Adrenal gland (tissue), 12 donors: ENCODE measurements around the gene SMG9. TPM values are rescaled to one million over a fixed set of nuclear protein-coding genes. Genes with fewer than 3 reads are reported as not detected.

Source experiments
- DNase-seq, 7 donors: peaks; one replicate each; pipeline ENCODE4 v3.0.0-alpha.2; 2019 to 2020
- H3K27ac ChIP-seq, 5 donors: fragments of 200-600 bp; sonication (generic) in 4 of 5; 1 replicate in 3 of 5; 2 replicates in 2 of 5; pipeline versions ENCODE4 v1.5.1 to v1.8.0; 2016 to 2020; ENCODE audit warnings: mild to moderate bottlenecking in 1 of 5
- H3K27me3 ChIP-seq: fragments of 200-600 bp; 2 replicates; pipeline ENCODE4 v1.8.0; 2021
- H3K36me3 ChIP-seq, 2 donors: fragments of 200-600 bp; replicated peaks in 1 of 2; 1 replicate in 1 of 2; 2 replicates in 1 of 2; pipeline versions ENCODE4 v1.5.1 to v1.8.0; 2018 to 2022
- H3K4me1 ChIP-seq, 2 donors: fragments of 200-600 bp; replicated peaks in 1 of 2; 1 replicate in 1 of 2; 2 replicates in 1 of 2; pipeline versions ENCODE4 v1.5.1 to v1.8.0; 2018 to 2021
- H3K4me3 ChIP-seq, 4 donors: fragments of 200-600 bp; sonication (generic) in 3 of 4; one replicate each; pipeline ENCODE4 v1.5.1; 2016 to 2018
- H3K9me3 ChIP-seq, 3 donors: fragments of 200-600 bp; sonication (generic) in 1 of 3; replicated peaks in 1 of 3; 1 replicate in 2 of 3; 2 replicates in 1 of 3; pipeline versions ENCODE4 v1.5.1 to v1.8.0; 2016 to 2021
- CTCF ChIP-seq, 6 experiments: fragments of 450-650 bp in 4 of 6; fragments of 200-600 bp in 2 of 6; sonication (generic) in 1 of 6; IDR thresholded peaks; 1 replicate in 5 of 6; 2 replicates in 1 of 6; pipeline versions ENCODE4 v1.5.1 to v1.8.0; 2016 to 2021; ENCODE audit warnings: antibody characterized with exemption in 6 of 6, mild to moderate bottlenecking in 2 of 6, moderate library complexity in 1 of 6
- POLR2A ChIP-seq, 2 donors: fragments of 450-650 bp; IDR thresholded peaks; one replicate each; pipeline ENCODE4 v1.6.1; 2017; ENCODE audit warnings: antibody characterized with exemption in 2 of 2, mild to moderate bottlenecking in 2 of 2, moderate library complexity in 1 of 2
- WGBS, 4 donors: extraction: QIAGEN DNeasy Blood & Tissue Kit in 2 of 4; methylation state at CpG; one replicate each; pipeline versions ENCODE4 v1.1.5 to v1.1.7; 2013 to 2017; 5-methylcytosine and 5-hydroxymethylcytosine counted together
- intact Hi-C, 2 donors: fragments of 100-400 bp; cut with DNase I; formaldehyde crosslinking; loops; one replicate each; pipeline versions ENCODE4 v1.14.1 to v1.15.0; 2022 to 2023
- polyA plus RNA-seq, 3 donors: library from polyadenylated mRNA; stranded (reverse); fragments of 200-250 nt in 2 of 3; fragments of 350-450 nt in 1 of 3; fragmentation: Illumina TruSeq in 1 of 3; extraction: RNeasy Lipid Tissue Mini Kit (QIAGEN cat#74804) in 1 of 3; gene quantifications; one replicate each; pipeline ENCODE4 v1.2.3, GENCODE V29; 2013 to 2014
- total RNA-seq, 9 donors: library from RNA; depleted of rRNA in 4 of 9; stranded (reverse); fragments of >200 nt in 4 of 9; fragments of 120-200 nt in 1 of 9; fragmentation: NEBNext Ultra II Directional in 1 of 9; extraction: Animal tissue kit (Norgen Biotek cat#: 25700) in 1 of 9; gene quantifications; one replicate each; pipeline versions ENCODE4 v1.1.0 to v1.2.4, GENCODE V29; 2013 to 2023
- donor health status: healthy with polysubstance abuse.
- donor health status: Bipolar disorder and iron deficiency.
- donor health status: DM: yes; HTN: yes; CAD: no.
- donor health status: DM: no; HTN: no; CAD: no.
- donor health status: DM: no; HTN: no; CAD: no.
- donor health status: DM: yes; HTN: yes; CAD: no.

Gene SMG9
- total and polyA plus RNA-seq, 12 donors: 19.4 to 63.2 (median 42.8) TPM

- no peaks in the 10 kb centered on the region for H3K36me3 ChIP-seq
- intact Hi-C loops: loop anchor here (2.0 to 5.0 kb wide), 3 partner anchors 38 to 113 kb away; partner anchors contain the start of gene PLAUR (in 1 of the 2)
- no peak overlapping the region for H3K4me3 ChIP-seq
- 2 to 15% (median 12%) methylated on average over 7 to 10 of the region's 10 CpGs for WGBS, 4 donors
- no peaks in the 10 kb centered on the region for H3K9me3 ChIP-seq
- TF ChIP-seq CTCF (IDR thresholded peaks at IDR 0.05) (peak; percentile 92 to 99 (median 96)), POLR2A (IDR thresholded peaks at IDR 0.05) (no peak)
- DNase-seq: peak; percentile 61 to 78 (median 68)
- H3K27me3 ChIP-seq: no peaks in the 10 kb centered on the region
- H3K4me1 ChIP-seq: peaks cover 4 to 8% of the 10 kb centered on the region in 2 donors
- peak overlapping the region in 1 of 5 donors; percentile 52 for H3K27ac ChIP-seq
Measured at GRCh38 chr19:43784981-43785808, 30.4 kb upstream of the SMG9 start.

- Histone ChIP-seq H3K4me1 (peaks cover 4 to 8% of the 10 kb centered on the region in 2 donors), H3K27me3 (no peaks in the 10 kb centered on the region), H3K36me3 (no peaks in the 10 kb centered on the region), H3K9me3 (no peaks in the 10 kb centered on the region), H3K27ac (peak overlapping the region in 1 of 5 donors; percentile 52), H3K4me3 (no peak overlapping the region)
- WGBS, 4 donors: 46 to 59% (median 49%) methylated on average over 4 of the region's 4 CpGs
- intact Hi-C loops: loop anchor here (2.0 to 5.0 kb wide), 2 partner anchors 37 to 38 kb away; no protein-coding TSS in a partner anchor
- TF ChIP-seq CTCF (IDR thresholded peaks at IDR 0.05) (no peak), POLR2A (IDR thresholded peaks at IDR 0.05) (no peak)
- DNase-seq: peak; percentile 78 to 91 (median 82)
Measured at GRCh38 chr19:43784241-43784980, 29.6 kb upstream of the SMG9 start.

DNA sequence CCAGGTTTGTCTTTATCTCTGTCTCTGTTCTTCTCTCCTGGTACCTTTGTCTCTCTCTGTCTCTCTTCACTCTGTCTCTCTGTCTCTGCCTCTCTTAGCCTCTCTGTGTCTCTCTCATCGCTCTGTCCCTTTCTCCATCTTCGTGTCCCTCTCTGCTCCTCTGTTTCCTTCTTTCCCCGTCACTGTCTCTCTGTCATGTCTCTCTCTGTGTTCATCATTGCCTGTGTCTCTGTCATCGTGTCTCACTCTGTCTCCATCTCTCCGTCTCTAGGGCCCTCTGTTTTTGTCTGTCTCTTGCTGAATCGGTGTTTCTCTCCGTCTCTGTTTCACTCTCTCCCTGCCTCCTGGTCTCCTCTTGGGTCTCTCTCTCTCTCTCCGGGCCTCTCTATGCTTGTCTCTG lies 28.9 kb upstream of the SMG9 start:
- H3K4me3 ChIP-seq: no peak overlapping the region
- 79 to 86% (median 82%) methylated on average over 8 of the region's 8 CpGs for WGBS, 4 donors
- no peaks in the 10 kb centered on the region for H3K27me3 ChIP-seq
- intact Hi-C loops: loop anchor here (2.0 to 5.0 kb wide), 2 partner anchors 36 to 37 kb away; no protein-coding TSS in a partner anchor
- peaks cover 4 to 8% of the 10 kb centered on the region in 2 donors for H3K4me1 ChIP-seq
- TF ChIP-seq POLR2A (IDR thresholded peaks at IDR 0.05) (no peak), CTCF (IDR thresholded peaks at IDR 0.05) (no peak)
- no peak overlapping the region for H3K27ac ChIP-seq
- no peaks in the 10 kb centered on the region for H3K36me3 ChIP-seq
- H3K9me3 ChIP-seq: no peaks in the 10 kb centered on the region
- no peak for DNase-seq

- Histone ChIP-seq H3K4me1 (peaks cover 4 to 8% of the 10 kb centered on the region in 2 donors), H3K9me3 (no peaks in the 10 kb centered on the region), H3K27me3 (no peaks in the 10 kb centered on the region), H3K36me3 (no peaks in the 10 kb centered on the region), H3K4me3 (no peak overlapping the region), H3K27ac (no peak overlapping the region)
- no peak for DNase-seq
- TF ChIP-seq CTCF (IDR thresholded peaks at IDR 0.05) (no peak), POLR2A (IDR thresholded peaks at IDR 0.05) (no peak)
- intact Hi-C loops: loop anchor here in 1 of 2 donors (5.0 kb wide), 1 partner anchor 35 kb away; no protein-coding TSS in a partner anchor
- WGBS, 4 donors: 80 to 85% (median 81%) methylated on average over 15 to 24 of the region's 24 CpGs
Measured at GRCh38 chr19:43782689-43783231, 28.0 kb upstream of the SMG9 start.
